ENCODE data around the gene GOLM1.

The GOLM1 gene

GRCh38 chr9:85995599-85995998 lies 103.8 kb downstream of the GOLM1 start:
- no peak overlapping the region for H3K27ac ChIP-seq
- ChIA-PET POLR2A (ENCODE audit: low non-redundant PET) (no interaction called here), CTCF (no interaction called here)
- no peak for DNase-seq (ENCODE audit: low spot score)
- TF ChIP-seq CTCF (conservative IDR thresholded peaks at IDR 0.05; ENCODE audit: low read depth), result no peak

GRCh38 chr9:85995097-85995496 lies 104.3 kb downstream of the GOLM1 start:
- DNase-seq (ENCODE audit: low spot score), result no peak
- no peak for TF ChIP-seq CTCF (conservative IDR thresholded peaks at IDR 0.05; ENCODE audit: low read depth)
- POLR2A ChIA-PET (ENCODE audit: low non-redundant PET), result no interaction called here
- no peak overlapping the region for H3K27ac ChIP-seq
- CTCF ChIA-PET, result no interaction called here

DNA sequence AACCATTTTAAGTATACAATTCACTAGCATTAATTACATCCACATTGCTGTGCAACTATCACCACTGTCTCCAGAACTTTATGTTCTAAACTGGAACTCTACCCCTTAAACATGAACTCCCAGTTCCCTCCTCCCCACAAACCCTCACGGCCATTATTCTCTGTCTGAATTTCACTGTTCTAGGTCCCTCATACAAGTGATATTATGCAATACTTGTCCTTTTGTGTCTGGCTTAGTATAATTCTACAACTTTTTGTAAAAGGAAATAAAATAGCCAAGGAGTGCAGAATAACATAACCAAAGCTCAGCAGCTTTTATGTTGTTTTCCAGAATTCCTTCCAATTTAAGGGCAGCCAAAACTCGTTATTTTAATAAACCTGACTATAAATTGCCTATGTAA lies 105.2 kb downstream of the GOLM1 start:
- DNase-seq (ENCODE audit: low spot score), result no peak
- H3K27ac ChIP-seq, result no peak overlapping the region
- POLR2A ChIA-PET (ENCODE audit: low non-redundant PET), result no interaction called here
- no peak for TF ChIP-seq CTCF (conservative IDR thresholded peaks at IDR 0.05; ENCODE audit: low read depth)
- CTCF ChIA-PET, result interaction anchor here (0.8 kb wide), 1 partner anchor 1179 kb away, joined by 3 read pairs; no protein-coding TSS in a partner anchor

- ChIA-PET CTCF (no interaction called here), POLR2A (ENCODE audit: low non-redundant PET) (no interaction called here)
- H3K27ac ChIP-seq, result no peak overlapping the region
- DNase-seq (ENCODE audit: low spot score), result no peak
- no peak for TF ChIP-seq CTCF (conservative IDR thresholded peaks at IDR 0.05; ENCODE audit: low read depth)
These were observed 112.1 kb downstream of the GOLM1 start for GRCh38 chr9:85987236-85987635.

DNA sequence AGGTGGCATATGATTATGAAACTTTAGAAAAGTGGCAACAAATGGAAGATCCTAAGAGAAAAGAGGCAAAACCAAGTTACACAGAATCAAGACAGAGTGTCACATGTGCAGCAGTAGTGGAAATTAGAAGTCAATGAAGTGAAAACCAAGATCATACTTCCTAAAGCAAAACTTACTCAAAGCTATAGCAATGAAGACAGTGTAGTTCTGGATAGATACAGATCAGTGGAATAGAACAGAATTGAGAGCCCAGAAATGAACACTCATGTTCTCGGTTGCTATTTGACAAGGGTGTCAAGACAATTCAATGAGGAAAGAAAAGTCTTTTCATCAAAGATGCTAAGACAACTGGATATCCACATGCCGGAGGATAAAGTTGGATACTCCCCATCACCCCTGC lies 114.9 kb downstream of the GOLM1 start:
- POLR2A ChIA-PET (ENCODE audit: low non-redundant PET), result no interaction called here
- no peak overlapping the region for H3K27ac ChIP-seq
- CTCF ChIA-PET, result no interaction called here
- TF ChIP-seq CTCF (conservative IDR thresholded peaks at IDR 0.05; ENCODE audit: low read depth), result no peak
- no peak for DNase-seq (ENCODE audit: low spot score)

- TF ChIP-seq CTCF (conservative IDR thresholded peaks at IDR 0.05; ENCODE audit: low read depth), result no peak
- H3K27ac ChIP-seq, result no peak overlapping the region
- ChIA-PET POLR2A (ENCODE audit: low non-redundant PET) (no interaction called here), CTCF (interaction anchor here (0.5 kb wide), 1 partner anchor 222 kb away, joined by 3 read pairs; no protein-coding TSS in a partner anchor)
- DNase-seq (ENCODE audit: low spot score), result no peak
These were observed 118.0 kb downstream of the GOLM1 start for GRCh38 chr9:85981369-85981768.

GRCh38 chr9:85978496-85978895 lies 120.9 kb downstream of the GOLM1 start:
- ChIA-PET POLR2A (ENCODE audit: low non-redundant PET) (no interaction called here), CTCF (no interaction called here)
- no peak for TF ChIP-seq CTCF (conservative IDR thresholded peaks at IDR 0.05; ENCODE audit: low read depth)
- DNase-seq (ENCODE audit: low spot score), result no peak
- H3K27ac ChIP-seq, result no peak overlapping the region
